Measurements from ENCODE around the gene SEPTIN1.

The SEPTIN1 gene

DNA sequence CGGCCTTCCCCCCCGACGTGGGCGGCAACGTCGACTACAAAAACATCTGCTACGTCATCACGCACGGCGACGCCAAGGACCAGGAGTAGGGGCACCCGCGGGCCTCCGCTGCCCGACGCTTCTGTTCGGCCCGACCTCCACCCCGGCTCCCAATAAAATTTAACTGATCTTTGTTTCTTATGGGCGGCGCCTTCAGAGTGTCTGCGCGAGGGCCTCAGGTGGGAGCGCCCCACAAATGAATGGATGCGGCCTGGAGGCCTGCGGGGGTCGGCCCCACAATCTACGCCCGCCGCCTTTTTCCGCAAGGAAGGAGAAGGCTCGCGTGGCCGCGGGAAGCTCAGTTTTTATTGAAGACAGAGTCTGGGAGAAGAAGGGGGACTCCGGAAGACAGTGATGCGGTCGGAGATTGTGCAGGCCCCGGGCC, 4.5 kb downstream of the SEPTIN1 start:
- H3K27ac ChIP-seq, result peak overlapping the region; percentile 85
- TF ChIP-seq ZFX (IDR thresholded peaks at IDR 0.05), result peak; percentile 65
- TF ChIP-seq, protein P1, sequence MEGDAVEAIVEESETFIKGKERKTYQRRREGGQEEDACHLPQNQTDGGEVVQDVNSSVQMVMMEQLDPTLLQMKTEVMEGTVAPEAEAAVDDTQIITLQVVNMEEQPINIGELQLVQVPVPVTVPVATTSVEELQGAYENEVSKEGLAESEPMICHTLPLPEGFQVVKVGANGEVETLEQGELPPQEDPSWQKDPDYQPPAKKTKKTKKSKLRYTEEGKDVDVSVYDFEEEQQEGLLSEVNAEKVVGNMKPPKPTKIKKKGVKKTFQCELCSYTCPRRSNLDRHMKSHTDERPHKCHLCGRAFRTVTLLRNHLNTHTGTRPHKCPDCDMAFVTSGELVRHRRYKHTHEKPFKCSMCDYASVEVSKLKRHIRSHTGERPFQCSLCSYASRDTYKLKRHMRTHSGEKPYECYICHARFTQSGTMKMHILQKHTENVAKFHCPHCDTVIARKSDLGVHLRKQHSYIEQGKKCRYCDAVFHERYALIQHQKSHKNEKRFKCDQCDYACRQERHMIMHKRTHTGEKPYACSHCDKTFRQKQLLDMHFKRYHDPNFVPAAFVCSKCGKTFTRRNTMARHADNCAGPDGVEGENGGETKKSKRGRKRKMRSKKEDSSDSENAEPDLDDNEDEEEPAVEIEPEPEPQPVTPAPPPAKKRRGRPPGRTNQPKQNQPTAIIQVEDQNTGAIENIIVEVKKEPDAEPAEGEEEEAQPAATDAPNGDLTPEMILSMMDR (conservative IDR thresholded peaks at IDR 0.05), result no peak

DNA sequence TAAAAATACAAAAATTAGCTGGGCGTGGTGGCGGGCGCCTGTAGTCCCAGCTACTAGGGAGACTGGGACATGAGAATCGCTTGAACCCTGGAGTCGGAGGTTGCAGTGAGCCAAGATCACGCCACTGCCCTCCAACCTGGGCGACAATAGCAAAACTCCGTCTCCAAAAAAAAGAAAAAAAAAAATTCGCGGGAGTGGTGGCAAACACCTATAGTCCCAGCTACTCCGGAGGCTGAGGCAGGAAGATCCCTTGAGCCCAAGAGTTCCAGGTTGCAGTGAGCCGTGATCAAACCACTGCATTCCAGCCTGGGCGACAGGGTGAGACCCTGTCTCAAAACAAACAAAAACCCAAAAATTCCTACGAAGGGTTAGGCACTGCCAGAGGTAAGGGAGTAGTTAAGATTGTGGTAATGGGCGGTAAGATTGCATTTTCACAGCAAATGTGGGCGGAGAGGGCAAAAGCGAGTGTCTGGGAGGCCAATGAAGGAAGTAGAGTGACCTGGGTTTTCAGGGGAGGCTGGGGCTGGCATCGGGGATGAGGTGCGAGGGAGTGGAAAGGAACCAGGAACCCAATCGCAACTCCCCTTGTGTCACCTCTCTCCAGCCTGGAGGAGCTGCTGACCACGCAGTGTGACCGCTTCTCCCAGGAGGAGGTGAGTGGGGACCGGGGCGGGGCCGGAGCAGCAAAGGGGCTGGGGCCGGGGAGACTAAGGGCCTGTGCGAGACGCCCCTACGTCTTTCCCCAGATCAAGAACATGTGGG, 5.1 kb downstream of the SEPTIN1 start:
- TF ChIP-seq ZFX (IDR thresholded peaks at IDR 0.05), result no peak
- TF ChIP-seq, protein P1 (conservative IDR thresholded peaks at IDR 0.05), result no peak
- peak overlapping the region; percentile 85 for H3K27ac ChIP-seq

DNA sequence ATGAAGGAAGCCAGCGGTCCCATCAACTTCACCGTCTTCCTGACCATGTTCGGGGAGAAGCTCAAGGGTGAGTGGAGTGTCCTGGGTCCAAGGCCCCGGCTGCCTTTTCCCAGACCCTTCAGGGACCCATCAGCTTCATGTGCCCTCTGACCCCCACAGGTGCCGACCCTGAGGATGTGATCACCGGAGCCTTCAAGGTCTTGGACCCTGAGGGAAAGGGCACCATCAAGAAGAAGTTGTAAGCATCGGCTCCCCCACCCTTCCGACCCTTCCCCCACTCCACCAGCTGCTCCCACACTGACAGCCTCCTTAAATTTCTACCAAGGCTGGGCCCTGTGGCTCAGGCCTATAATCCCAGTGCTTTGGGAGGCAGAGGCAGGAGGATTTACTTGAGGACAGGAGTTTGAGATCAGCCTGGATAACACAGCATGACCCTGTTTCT, 5.9 kb downstream of the SEPTIN1 start:
- TF ChIP-seq ZFX (IDR thresholded peaks at IDR 0.05), result no peak
- TF ChIP-seq, protein P1 (conservative IDR thresholded peaks at IDR 0.05), result no peak
- peak overlapping the region; percentile 85; the same call in 1 of the 2 replicates for H3K27ac ChIP-seq

DNA sequence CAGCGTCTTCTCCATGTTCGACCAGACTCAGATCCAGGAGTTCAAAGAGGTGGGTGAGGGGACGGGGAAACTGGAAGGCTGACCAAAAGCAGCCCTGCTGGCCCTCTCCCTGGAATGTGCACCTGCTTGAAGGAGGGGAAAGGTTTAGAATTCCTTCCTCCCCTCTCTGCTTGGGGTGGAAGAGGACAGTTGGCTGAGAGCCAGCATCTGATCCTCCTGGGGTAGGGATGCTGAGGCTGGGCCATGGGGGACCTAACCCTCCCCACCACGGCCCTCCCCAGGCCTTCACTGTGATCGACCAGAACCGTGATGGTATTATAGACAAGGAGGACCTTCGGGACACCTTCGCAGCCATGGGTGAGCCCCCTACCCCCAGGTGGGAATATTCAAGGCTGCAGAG, 6.5 kb downstream of the SEPTIN1 start:
- TF ChIP-seq ZFX (IDR thresholded peaks at IDR 0.05), result no peak
- TF ChIP-seq, protein P1 (conservative IDR thresholded peaks at IDR 0.05), result no peak
- no peak overlapping the region for H3K27ac ChIP-seq

DNA sequence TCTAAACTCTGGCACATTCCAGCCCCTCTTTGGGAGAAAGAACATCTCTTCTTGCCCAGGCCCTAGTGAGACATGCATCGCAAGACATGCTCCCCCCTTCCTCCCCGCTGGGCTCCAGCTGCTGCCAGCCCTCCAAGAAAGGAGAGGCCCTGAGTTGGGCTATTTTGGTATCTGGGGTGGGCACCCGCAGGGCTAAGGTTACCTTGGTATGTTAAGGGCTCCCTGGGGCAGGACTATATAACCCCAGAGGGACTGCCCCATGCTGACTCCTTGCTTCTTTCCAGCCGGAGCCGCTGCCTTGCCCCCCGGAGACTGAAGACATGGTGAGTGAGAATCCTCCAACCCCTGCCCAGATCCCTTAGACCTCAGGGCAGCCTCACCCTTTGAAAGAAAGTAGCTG, 7.8 kb downstream of the SEPTIN1 start, which contains the start of gene MYL11:
Gene MYL11, plus strand, starts transcription at position 265 of the 400 bp plus-strand sequence. Its CDS starts 56 bp downstream, at position 321.
- TF ChIP-seq, protein P1 (conservative IDR thresholded peaks at IDR 0.05), result no peak
- TF ChIP-seq ZFX (IDR thresholded peaks at IDR 0.05), result no peak
- H3K27ac ChIP-seq, result no peak within 1 kb of the TSS

DNA sequence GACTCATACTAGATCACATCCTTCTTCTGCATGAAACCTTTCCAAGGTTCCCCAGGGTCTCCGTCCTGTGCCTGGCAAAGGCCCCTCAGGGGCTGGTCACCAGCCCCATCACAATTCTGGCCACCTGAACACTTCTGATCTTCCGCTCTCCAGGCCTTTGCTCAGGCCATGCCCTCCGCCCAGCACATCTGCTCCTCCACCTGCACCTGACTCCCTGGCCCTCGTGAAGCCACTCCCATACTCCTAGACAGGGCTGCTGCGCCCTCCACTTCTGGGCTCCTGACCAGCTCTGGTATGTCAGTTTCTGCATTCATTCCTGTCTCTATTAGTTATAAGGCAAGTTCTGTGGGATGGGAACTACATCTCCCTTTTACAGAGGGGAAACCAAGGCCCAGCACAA, 9.6 kb downstream of the SEPTIN1 start:
- no peak overlapping the region for H3K27ac ChIP-seq
- TF ChIP-seq ZFX (IDR thresholded peaks at IDR 0.05), result no peak
- TF ChIP-seq, protein P1 (conservative IDR thresholded peaks at IDR 0.05), result no peak

DNA sequence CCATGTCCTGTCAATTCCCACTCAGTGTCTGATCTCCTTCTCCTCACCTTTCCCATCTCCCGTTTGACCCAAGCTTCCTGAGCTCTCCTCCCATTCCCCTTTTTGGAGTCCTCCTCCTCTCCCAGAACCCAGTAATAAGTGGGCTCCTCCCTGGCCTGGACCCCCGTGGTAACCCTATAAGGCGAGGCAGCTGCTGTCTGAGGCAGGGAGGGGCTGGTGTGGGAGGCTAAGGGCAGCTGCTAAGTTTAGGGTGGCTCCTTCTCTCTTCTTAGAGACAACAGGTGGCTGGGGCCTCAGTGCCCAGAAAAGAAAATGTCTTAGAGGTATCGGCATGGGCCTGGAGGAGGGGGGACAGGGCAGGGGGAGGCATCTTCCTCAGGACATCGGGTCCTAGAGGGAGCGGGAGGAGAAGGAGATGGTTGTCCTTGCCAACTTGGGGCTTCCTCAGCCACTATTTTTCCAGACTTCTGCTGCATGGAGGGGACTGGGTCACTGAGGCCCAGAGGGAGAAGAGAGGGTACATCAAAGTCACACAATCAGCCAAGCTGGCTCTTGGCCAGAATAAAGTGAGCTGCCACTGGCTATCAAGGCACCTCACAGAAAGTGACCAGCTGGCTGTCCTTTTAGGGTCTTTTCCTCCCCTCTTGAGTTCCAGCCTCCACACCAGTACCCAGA, 10.2 kb downstream of the SEPTIN1 start:
- peak overlapping the region; percentile 76 for H3K27ac ChIP-seq
- TF ChIP-seq ZFX (IDR thresholded peaks at IDR 0.05), result no peak
- TF ChIP-seq, protein P1 (conservative IDR thresholded peaks at IDR 0.05), result no peak

All from C4-2B (cell line).